Measurements from ENCODE around the gene KMT5B.

The KMT5B gene

GRCh38 chr11:68141246-68142027 lies 71.7 kb downstream of the KMT5B start:
- ChIA-PET CTCF (no interaction called here), POLR2A (interaction anchor here (0.6 kb wide), 1 partner anchor 8 kb away, joined by 6 read pairs; no protein-coding TSS in a partner anchor)
- H3K27ac ChIP-seq (ENCODE audit: extremely low read depth, low read depth, low read length) = no peak overlapping the region
- no peak overlapping the region for H3K4me3 ChIP-seq (ENCODE audit: low read depth, low read length)
- TF ChIP-seq ZFP37 (tag by site-specific recombination; IDR thresholded peaks at IDR 0.05) = no peak
- TF ChIP-seq ZNF221 (tag by site-specific recombination; IDR thresholded peaks at IDR 0.05; ENCODE audit: borderline replicate concordance) = no peak
- no peak for TF ChIP-seq ZNF138 (tag by site-specific recombination; IDR thresholded peaks at IDR 0.05; ENCODE audit: borderline replicate concordance)
- no peak for TF ChIP-seq TRIM28 (IDR thresholded peaks at IDR 0.05; ENCODE audit: borderline replicate concordance, low read length)
- TF ChIP-seq PRDM1 (tag by site-specific recombination; IDR thresholded peaks at IDR 0.05) = no peak
- no peak for TF ChIP-seq ZSCAN5A (tag by site-specific recombination; IDR thresholded peaks at IDR 0.05)
- TF ChIP-seq ZNF488 (tag by site-specific recombination; IDR thresholded peaks at IDR 0.05) = no peak
- TF ChIP-seq PBX3 (CRISPR knock-in tag; IDR thresholded peaks at IDR 0.05) = no peak
- TF ChIP-seq REST (tag by site-specific recombination; IDR thresholded peaks at IDR 0.05) = no peak
- no peak for TF ChIP-seq TSHZ1 (tag by site-specific recombination; IDR thresholded peaks at IDR 0.05; ENCODE audit: borderline replicate concordance)
- no peak for TF ChIP-seq KLF8 (tag by site-specific recombination; IDR thresholded peaks at IDR 0.05)
- TF ChIP-seq IKZF3 (tag by site-specific recombination; IDR thresholded peaks at IDR 0.05) = no peak
- TF ChIP-seq ZNF692 (tag by site-specific recombination; IDR thresholded peaks at IDR 0.05) = no peak
- TF ChIP-seq ZNF747 (tag by site-specific recombination; IDR thresholded peaks at IDR 0.05) = no peak
- TF ChIP-seq ZNF274 (IDR thresholded peaks at IDR 0.05; ENCODE audit: low read length) = no peak
- TF ChIP-seq ZNF274 (tag by site-specific recombination; IDR thresholded peaks at IDR 0.05; ENCODE audit: borderline replicate concordance) = no peak
- TF ChIP-seq ZNF510 (tag by site-specific recombination; IDR thresholded peaks at IDR 0.05; ENCODE audit: insufficient replicate concordance) = no peak
- no peaks in the 10 kb centered on the region for H3K9me3 ChIP-seq (ENCODE audit: control insufficient read depth, insufficient read depth, low read depth, low read length)
- no peaks in the 10 kb centered on the region for H3K36me3 ChIP-seq (ENCODE audit: control insufficient read depth in 2 of 2, insufficient read depth in 1 of 2, low read length in 2 of 2)
- no peaks in the 10 kb centered on the region for H3K4me1 ChIP-seq (ENCODE audit: control insufficient read depth, insufficient read depth, low read length)

Measured in HEK293 (cell line).